CD4-positive, alpha-beta memory T cell (primary cell): ENCODE measurements around the gene RFC1. TPM values are rescaled to one million over a fixed set of nuclear protein-coding genes. Genes with fewer than 3 reads are reported as not detected.
A peak's percentile ranks its signal among the peaks of the same experiment; 100 is the strongest.
"Not testable (repeated sequence)": the region's sequence is repeated elsewhere in the genome, so short reads cannot be mapped to it uniquely, and the experiment has no call there.

ENCODE experiments used
- CTCF ChIA-PET: fragments of 350-600 bp; sonication (Branson Sonifier 250); formaldehyde crosslinking; loops from one replicate; lab custom pipeline; 2021; ENCODE audit warnings: inconsistent platforms; ENCODE audit not compliant: partially characterized antibody; lab: Charles Lee
- POLR2A ChIA-PET: fragments of 350-600 bp; sonication (Branson Sonifier 250); formaldehyde crosslinking; loops from one replicate; lab custom pipeline; 2021; ENCODE audit not compliant: partially characterized antibody; lab: Charles Lee
- DNase-seq, 5 donors: peaks; one replicate each; pipeline versions ENCODE4 v3.0.0 to v3.0.0-alpha.2; 2020 to 2022; ENCODE audit warnings: mixed read lengths in 1 of 5
- H3K27ac ChIP-seq: one replicate; pipeline ENCODE4 v1.7.0; 2013; ENCODE audit warnings: low read depth, low read length
- H3K27me3 ChIP-seq: 2 replicates; pipeline ENCODE4 v1.7.0; 2013; ENCODE audit warnings: mild to moderate bottlenecking, low read length, moderate library complexity; ENCODE audit not compliant: insufficient read depth
- H3K36me3 ChIP-seq: 2 replicates; pipeline ENCODE4 v1.7.0; 2013; ENCODE audit warnings: mild to moderate bottlenecking, low read length, moderate library complexity; ENCODE audit not compliant: insufficient read depth
- H3K4me1 ChIP-seq: 2 replicates; pipeline ENCODE4 v1.7.0; 2013; ENCODE audit warnings: mild to moderate bottlenecking, low read length, moderate library complexity; ENCODE audit not compliant: insufficient read depth
- H3K4me3 ChIP-seq, 2 donors: one replicate each; pipeline ENCODE4 v1.7.0; 2013; ENCODE audit warnings: low read length in 2 of 2, mild to moderate bottlenecking in 1 of 2
- H3K9me3 ChIP-seq, 2 donors: one replicate each; pipeline ENCODE4 v1.7.0; 2013; ENCODE audit warnings: low read length in 2 of 2, control low read depth in 1 of 2; ENCODE audit not compliant: control insufficient read depth in 1 of 2
- H3K27ac Mint-ChIP-seq, 7 donors: one replicate each; pipeline ENCODE4 v1.8.0; 2020 to 2021; ENCODE audit warnings: mixed read lengths in 7 of 7, mild to moderate bottlenecking in 6 of 7, inconsistent platforms in 3 of 7, moderate library complexity in 3 of 7
- H3K27me3 Mint-ChIP-seq, 2 donors: one replicate each; pipeline ENCODE4 v1.8.0; 2020 to 2021; ENCODE audit warnings: mixed read lengths in 2 of 2
- H3K36me3 Mint-ChIP-seq, 2 donors: one replicate each; pipeline ENCODE4 v1.8.0; 2020 to 2021; ENCODE audit warnings: mixed read lengths in 2 of 2, inconsistent platforms in 1 of 2, mild to moderate bottlenecking in 1 of 2
- H3K4me1 Mint-ChIP-seq, 4 donors: one replicate each; pipeline ENCODE4 v1.8.0; 2020 to 2021; ENCODE audit warnings: mixed read lengths in 4 of 4, mild to moderate bottlenecking in 1 of 4
- H3K4me3 Mint-ChIP-seq, 8 donors: one replicate each; pipeline ENCODE4 v1.8.0; 2020 to 2021; ENCODE audit warnings: mixed read lengths in 8 of 8, mild to moderate bottlenecking in 7 of 8, moderate library complexity in 6 of 8, inconsistent platforms in 3 of 8
- H3K9me3 Mint-ChIP-seq, 8 donors: one replicate each; pipeline ENCODE4 v1.8.0; 2020 to 2021; ENCODE audit warnings: mixed read lengths in 8 of 8, mild to moderate bottlenecking in 5 of 8, inconsistent platforms in 3 of 8, moderate library complexity in 1 of 8
- intact Hi-C: fragments of 100-400 bp; cut with micrococcal nuclease; formaldehyde crosslinking; loops from one replicate; pipeline ENCODE4 v1.15.1; 2023
- polyA plus RNA-seq, 2 donors: library from polyadenylated mRNA; unstranded; fragments of 300-500 nt; fragmentation: Illumina TruSeq; gene quantifications; one replicate each; pipeline ENCODE4 v1.2.3, GENCODE V29; 2021
- total RNA-seq, 2 experiments: library from RNA; stranded (reverse); gene quantifications; one replicate each; pipeline ENCODE4 v1.2.3, GENCODE V29; 2021

The RFC1 gene
- total and polyA plus RNA-seq, 4 experiments from 2014 or later = 6.2 to 70.6 (median 54.3) TPM

DNA sequence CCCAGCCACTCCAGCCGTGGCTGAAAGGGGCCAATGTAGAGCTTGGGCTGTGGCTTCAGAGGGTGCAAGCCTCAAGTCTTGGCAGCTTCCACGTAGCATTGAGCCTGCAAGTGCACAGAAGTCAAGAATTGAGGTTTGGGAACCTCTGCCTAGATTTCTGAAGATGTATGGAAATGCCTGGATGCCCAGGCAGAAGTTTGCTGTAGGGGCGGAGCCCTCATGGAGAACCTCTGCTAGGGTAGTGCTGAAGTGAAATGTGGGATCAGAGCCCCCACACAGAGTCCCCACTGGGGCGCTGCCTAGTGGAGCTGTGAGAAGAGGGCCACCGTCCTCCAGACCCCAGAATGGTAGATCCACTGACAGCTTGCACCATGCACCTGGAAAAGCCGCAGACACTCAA lies 5.0 kb upstream of the RFC1 start:
- CTCF ChIA-PET, H3K4me1 ChIP-seq, intact Hi-C loops, H3K27me3 Mint-ChIP-seq, H3K27ac Mint-ChIP-seq, H3K4me1 Mint-ChIP-seq, H3K4me3 Mint-ChIP-seq, H3K27ac ChIP-seq, H3K36me3 Mint-ChIP-seq, H3K36me3 ChIP-seq, POLR2A ChIA-PET, DNase-seq, H3K4me3 ChIP-seq, H3K9me3 ChIP-seq, H3K27me3 ChIP-seq: not testable (repeated sequence)
- peaks cover 2 to 15% (median 7%) of the 10 kb centered on the region in 8 donors for H3K9me3 Mint-ChIP-seq

DNA sequence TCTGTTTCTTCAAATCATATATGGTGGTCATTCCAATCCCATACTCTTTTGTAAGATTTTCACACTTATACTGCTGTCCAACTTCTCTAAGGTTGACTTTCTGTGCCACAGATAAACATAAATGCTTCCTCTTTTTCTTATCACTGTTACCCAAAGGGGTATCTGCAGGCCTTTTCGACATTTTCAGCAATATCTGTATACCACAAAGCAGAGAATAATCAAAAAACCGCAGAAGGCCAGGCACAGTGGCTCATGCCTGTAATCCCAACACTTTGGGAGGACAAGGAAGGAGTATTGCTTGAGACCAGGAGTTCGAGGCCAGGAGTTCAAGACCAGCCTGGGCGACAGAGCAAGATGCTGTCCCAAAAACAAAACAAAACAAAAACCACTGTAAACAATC lies 3.1 kb upstream of the RFC1 start:
- H3K4me3 Mint-ChIP-seq = no peak overlapping the region

DNA sequence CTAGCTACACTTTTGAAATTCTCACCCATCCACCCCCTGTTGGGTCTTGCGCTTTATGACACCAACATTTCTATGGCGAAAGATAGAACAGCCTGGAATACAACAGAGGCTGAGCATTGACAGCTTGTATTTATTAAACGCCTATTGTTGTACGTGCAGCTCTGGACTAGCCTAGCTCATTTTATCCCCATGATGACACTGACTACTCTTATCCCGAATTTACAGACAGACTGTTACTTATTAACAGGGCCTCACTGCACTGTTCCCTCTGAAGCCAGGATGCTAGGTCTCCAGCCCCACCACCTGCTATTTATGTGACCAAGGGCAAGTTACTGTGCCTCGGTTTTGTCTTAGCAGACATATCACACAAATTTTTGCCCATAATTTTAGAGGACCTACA lies 1.0 kb upstream of the RFC1 start:
- DNase-seq = no peak
- H3K36me3 ChIP-seq = no peaks in the 10 kb centered on the region
- no peak overlapping the region for H3K4me3 ChIP-seq
- intact Hi-C loops = loop anchor here (2.0 to 5.0 kb wide), 4 partner anchors 66 to 1680 kb away; partner anchors contain the start of genes LIAS, RELL1, RPL9 and WDR19
- H3K4me1 ChIP-seq = peaks cover 35% of the 10 kb centered on the region
- no peaks in the 10 kb centered on the region for H3K9me3 ChIP-seq
- CTCF ChIA-PET = interaction anchor here (1.1 to 2.4 kb wide), 3 partner anchors 10 to 15 kb away, joined by 3 to 7 read pairs (median 6); no protein-coding TSS in a partner anchor
- H3K27ac ChIP-seq = no peak overlapping the region
- peaks cover 0 to 13% (median 5%) of the 10 kb centered on the region in 8 donors for H3K9me3 Mint-ChIP-seq
- H3K4me1 Mint-ChIP-seq = peaks cover 19 to 37% (median 26%) of the 10 kb centered on the region in 4 donors
- no peaks in the 10 kb centered on the region for H3K27me3 ChIP-seq
- peak overlapping the region in 5 of 7 donors; percentile 59 to 96 (median 93) for H3K27ac Mint-ChIP-seq
- peak overlapping the region; percentile 50 to 96 (median 93) for H3K4me3 Mint-ChIP-seq
- peaks cover 0 to 5% of the 10 kb centered on the region in 2 donors for H3K36me3 Mint-ChIP-seq
- POLR2A ChIA-PET = interaction anchor here (1.3 to 4.9 kb wide), 4 partner anchors 10 to 91 kb away, joined by 5 to 52 read pairs (median 22); partner anchors contain the start of genes LIAS and RPL9
- H3K27me3 Mint-ChIP-seq = no peaks in the 10 kb centered on the region

More for the DNA sequence above, 3.1 kb upstream of the RFC1 start:
- Mint-ChIP-seq H3K27ac (peak overlapping the region in 3 of 7 donors; percentile 19 to 77 (median 30)), H3K27me3 (peaks cover 0 to 1% of the 10 kb centered on the region in 2 donors), H3K4me1 (peaks cover 11 to 26% (median 16%) of the 10 kb centered on the region in 4 donors), H3K36me3 (peaks cover 0 to 5% of the 10 kb centered on the region in 2 donors), H3K9me3 (peaks cover 2 to 15% (median 7%) of the 10 kb centered on the region in 8 donors)
- ChIA-PET POLR2A (no interaction called here), CTCF (no interaction called here)
- no peak for DNase-seq
- Histone ChIP-seq H3K36me3 (no peaks in the 10 kb centered on the region), H3K4me1 (peaks cover 20% of the 10 kb centered on the region), H3K27me3 (no peaks in the 10 kb centered on the region), H3K4me3 (no peak overlapping the region), H3K9me3 (no peaks in the 10 kb centered on the region), H3K27ac (no peak overlapping the region)
- intact Hi-C loops = loop anchor here (5.0 kb wide), 2 partner anchors 187 to 1682 kb away; partner anchors contain the start of genes RELL1 and WDR19

DNA sequence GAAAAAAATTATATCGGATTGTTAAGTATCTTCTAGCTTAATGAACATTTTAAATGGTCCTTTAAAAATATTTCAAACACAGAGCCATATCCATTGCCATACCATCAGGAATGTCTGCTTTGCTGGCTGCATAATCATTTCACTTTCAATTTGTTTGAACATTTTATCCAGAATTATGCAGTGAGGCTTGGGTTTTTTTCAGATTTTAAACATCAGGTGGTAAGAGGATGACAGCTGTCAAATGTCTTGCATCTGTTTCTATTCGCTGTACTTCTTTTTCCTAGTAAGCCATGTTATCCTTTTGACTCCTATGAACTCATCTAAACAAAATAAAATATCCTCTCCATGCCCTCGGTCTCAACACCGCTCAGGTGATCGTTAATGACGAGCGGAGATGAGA lies 802 bp downstream of the RFC1 start:
- H3K4me1 Mint-ChIP-seq = peaks cover 22 to 44% (median 29%) of the 10 kb centered on the region in 4 donors
- no peaks in the 10 kb centered on the region for H3K36me3 ChIP-seq
- H3K4me3 ChIP-seq = peak overlapping the region; percentile 85
- H3K4me1 ChIP-seq = peaks cover 38% of the 10 kb centered on the region
- peak overlapping the region; percentile 90 to 96 (median 93) for H3K4me3 Mint-ChIP-seq
- H3K9me3 ChIP-seq = no peaks in the 10 kb centered on the region
- ChIA-PET CTCF (interaction anchor here (1.0 to 2.4 kb wide), 5 partner anchors 12 to 81 kb away, joined by 3 to 7 read pairs (median 4); no protein-coding TSS in a partner anchor), POLR2A (interaction anchor here (0.8 to 4.9 kb wide), 7 partner anchors 8 to 273 kb away, joined by 3 to 52 read pairs (median 7); partner anchors contain the start of genes LIAS, RPL9, SMIM14 and UGDH)
- peaks cover 0 to 7% of the 10 kb centered on the region in 2 donors for H3K36me3 Mint-ChIP-seq
- H3K27me3 Mint-ChIP-seq = no peaks in the 10 kb centered on the region
- intact Hi-C loops = loop anchor here (5.0 kb wide), 2 partner anchors 183 to 1678 kb away; partner anchors contain the start of genes RELL1 and WDR19
- peaks cover 0 to 3% (median 0%) of the 10 kb centered on the region in 8 donors for H3K9me3 Mint-ChIP-seq
- H3K27ac Mint-ChIP-seq = peak overlapping the region; percentile 90 to 97 (median 94)
- H3K27ac ChIP-seq = peak overlapping the region; percentile 83
- H3K27me3 ChIP-seq = no peaks in the 10 kb centered on the region
- peak in 1 of 5 donors; percentile 6 for DNase-seq

DNA sequence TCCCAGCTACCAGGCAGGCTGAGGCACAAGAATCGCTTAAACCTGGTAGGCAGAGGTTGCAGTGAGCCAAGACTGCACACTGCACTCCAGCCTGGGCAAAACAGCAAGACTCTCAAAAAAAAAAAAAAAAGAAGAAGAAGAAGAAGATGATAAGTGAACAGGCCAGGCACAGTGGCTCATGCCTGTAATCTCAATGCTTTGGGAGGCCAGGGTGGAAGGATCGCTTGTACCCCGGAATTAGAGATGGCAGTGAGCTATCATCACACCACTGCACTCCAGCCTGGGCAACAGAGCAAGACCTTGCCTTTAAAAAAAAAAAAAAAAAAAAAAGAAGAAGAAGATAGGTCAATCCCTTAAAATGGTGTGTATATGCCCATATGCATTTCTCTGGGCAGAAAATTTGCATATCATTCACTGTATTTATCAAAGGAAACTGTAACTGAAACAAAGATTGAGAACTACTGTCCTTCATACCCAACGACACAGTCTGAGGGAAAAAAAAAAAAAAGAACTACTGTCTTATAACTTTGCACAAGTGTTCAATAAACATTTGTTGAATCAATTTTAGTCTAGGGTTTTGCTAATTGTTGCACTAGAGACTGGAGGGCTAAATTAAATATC lies 2.3 kb downstream of the RFC1 start:
- H3K27ac Mint-ChIP-seq = peak overlapping the region in 6 of 7 donors; percentile 42 to 77 (median 63)
- H3K4me1 Mint-ChIP-seq = peaks cover 24 to 49% (median 33%) of the 10 kb centered on the region in 4 donors
- H3K27me3 Mint-ChIP-seq = no peaks in the 10 kb centered on the region
- Histone ChIP-seq H3K27ac (no peak overlapping the region), H3K27me3 (no peaks in the 10 kb centered on the region), H3K4me1 (peaks cover 38% of the 10 kb centered on the region), H3K36me3 (no peaks in the 10 kb centered on the region), H3K4me3 (no peak overlapping the region), H3K9me3 (no peaks in the 10 kb centered on the region)
- ChIA-PET POLR2A (interaction anchor here (0.5 to 4.9 kb wide), 6 partner anchors 7 to 274 kb away, joined by 3 to 52 read pairs (median 10); partner anchors contain the start of genes LIAS, RPL9 and SMIM14), CTCF (interaction anchor here (0.7 to 1.5 kb wide), 5 partner anchors 9 to 22 kb away, joined by 3 to 5 read pairs (median 3); no protein-coding TSS in a partner anchor)
- H3K4me3 Mint-ChIP-seq = peak overlapping the region in 6 of 8 donors; percentile 12 to 81 (median 44)
- intact Hi-C loops = no loop called here
- H3K36me3 Mint-ChIP-seq = peaks cover 0 to 7% of the 10 kb centered on the region in 2 donors
- peaks cover 0 to 3% (median 0%) of the 10 kb centered on the region in 8 donors for H3K9me3 Mint-ChIP-seq
- DNase-seq = no peak

DNA sequence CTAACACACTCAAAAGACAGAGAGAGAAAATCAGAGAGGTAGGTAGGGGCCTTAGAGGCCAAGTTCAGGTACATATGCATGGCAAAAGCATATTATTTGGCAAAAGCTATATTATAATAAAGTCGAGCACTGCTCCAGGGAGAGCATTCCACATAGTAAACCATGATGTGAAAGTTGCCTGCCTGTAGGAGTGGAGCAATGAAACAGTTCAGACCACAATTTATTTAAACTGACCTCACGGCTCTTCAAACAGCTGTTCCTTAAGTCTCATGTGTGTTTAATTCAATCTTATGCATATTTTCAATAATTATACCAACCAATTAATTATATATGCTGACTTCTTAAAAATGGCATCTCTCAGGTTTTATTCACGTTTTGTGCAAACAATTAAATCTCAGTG lies 3.3 kb downstream of the RFC1 start:
- Mint-ChIP-seq H3K4me3 (peak overlapping the region in 4 of 8 donors; percentile 0 to 47 (median 10)), H3K9me3 (peaks cover 0 to 3% (median 0%) of the 10 kb centered on the region in 8 donors), H3K27ac (peak overlapping the region in 5 of 7 donors; percentile 11 to 76 (median 43)), H3K27me3 (no peaks in the 10 kb centered on the region), H3K36me3 (peaks cover 0 to 7% of the 10 kb centered on the region in 2 donors), H3K4me1 (peaks cover 28 to 58% (median 39%) of the 10 kb centered on the region in 4 donors)
- CTCF ChIA-PET = no interaction called here
- no peak for DNase-seq
- no peaks in the 10 kb centered on the region for H3K27me3 ChIP-seq
- H3K36me3 ChIP-seq = no peaks in the 10 kb centered on the region
- no peak overlapping the region for H3K27ac ChIP-seq
- intact Hi-C loops = no loop called here
- H3K4me3 ChIP-seq = no peak overlapping the region
- POLR2A ChIA-PET = interaction anchor here (1.0 kb wide), 1 partner anchor 9 kb away, joined by 3 read pairs; no protein-coding TSS in a partner anchor
- H3K9me3 ChIP-seq = no peaks in the 10 kb centered on the region
- peaks cover 39% of the 10 kb centered on the region for H3K4me1 ChIP-seq

- CTCF ChIA-PET, H3K27me3 ChIP-seq, H3K9me3 ChIP-seq, intact Hi-C loops, H3K36me3 ChIP-seq, H3K36me3 Mint-ChIP-seq, DNase-seq, H3K9me3 Mint-ChIP-seq, H3K27ac ChIP-seq, H3K4me3 Mint-ChIP-seq, POLR2A ChIA-PET, H3K4me3 ChIP-seq, H3K27me3 Mint-ChIP-seq, H3K27ac Mint-ChIP-seq: not testable (repeated sequence)
- H3K4me1 ChIP-seq = peaks cover 53% of the 10 kb centered on the region
- H3K4me1 Mint-ChIP-seq = peaks cover 34 to 58% (median 46%) of the 10 kb centered on the region in 4 donors
Observed at GRCh38 chr4:39360611-39361010, 5.6 kb downstream of the RFC1 start.
